Right cardiac atrium (tissue), 5 donors: ENCODE results near the gene APOL4. TPM values are rescaled to one million over a fixed set of nuclear protein-coding genes. Genes with fewer than 3 reads are reported as not detected.
"Not testable (repeated sequence)": the region's sequence is repeated elsewhere in the genome, so short reads cannot be mapped to it uniquely, and the experiment has no call there.

Source experiments
- ATAC-seq, 2 donors: fragments of 200-7000 bp; cut with Tn5 transposase; one replicate each; pipeline versions ENCODE4 v1.8.0 to v1.9.1; 2020; ENCODE audit warnings: moderate library complexity in 2 of 2, mild to moderate bottlenecking in 1 of 2
- DNase-seq, 3 donors: peaks; one replicate each; pipeline ENCODE4 v3.0.0-alpha.2; 2020
- H3K27ac ChIP-seq: one replicate; pipeline ENCODE4 v1.5.1; 2013; ENCODE audit warnings: mild to moderate bottlenecking, low read length, control low read depth, moderate library complexity
- H3K27me3 ChIP-seq: one replicate; pipeline ENCODE4 v1.6.1; 2013; ENCODE audit not compliant: control insufficient read depth, insufficient read depth
- H3K4me1 ChIP-seq: one replicate; pipeline ENCODE4 v1.6.1; 2013; ENCODE audit warnings: low read length; ENCODE audit not compliant: control insufficient read depth, insufficient read depth
- H3K4me3 ChIP-seq: one replicate; pipeline ENCODE4 v1.5.1; 2013; ENCODE audit warnings: low read length, control low read depth
- H3K9me3 ChIP-seq: one replicate; pipeline ENCODE4 v1.6.1; 2013; ENCODE audit warnings: low read length; ENCODE audit not compliant: control insufficient read depth
- WGBS: extraction: QIAGEN DNeasy Blood & Tissue Kit; methylation state at CpG from one replicate; pipeline ENCODE4 v1.1.7; 2013; 5-methylcytosine and 5-hydroxymethylcytosine counted together
- intact Hi-C, 4 donors: fragments of 100-400 bp; cut with DNase I; formaldehyde crosslinking; loops; one replicate each; pipeline versions ENCODE4 v1.11.0 to v1.14.0; 2022 to 2023
- polyA plus RNA-seq: library from polyadenylated mRNA; stranded (reverse); fragments of 200-250 nt; gene quantifications from one replicate; pipeline ENCODE4 v1.2.3, GENCODE V29; 2013
- total RNA-seq, 4 donors: library from RNA; stranded (reverse); fragmentation: NEBNext Ultra II Directional; extraction: Animal tissue kit (Norgen Biotek cat#: 25700); gene quantifications; one replicate each; pipeline ENCODE4 v1.2.1, GENCODE V29; 2021
- donor health status: healthy with polysubstance abuse.
- donor health status: DM: no; HTN: yes; CAD: no.
- donor health status: DM: no; HTN: no; CAD: no.
- donor health status: DM: no; HTN: yes; CAD: no; lungs with severe emphysema.
- donor health status: DM: yes; HTN: yes; CAD: no.

The APOL4 gene
- total and polyA plus RNA-seq, 5 donors, result 3.1 to 7.4 (median 5.5) TPM; not detected in 1

- H3K9me3 ChIP-seq, DNase-seq, ATAC-seq, intact Hi-C loops, H3K4me1 ChIP-seq, H3K4me3 ChIP-seq, H3K27ac ChIP-seq, H3K27me3 ChIP-seq: not testable (repeated sequence)
- WGBS, result 85% methylated on average over 3 of the region's 3 CpGs
These were observed 28.0 kb upstream of the APOL4 start for GRCh38 chr22:36229649-36230048.

GRCh38 chr22:36228944-36229343 is 27.3 kb upstream of the APOL4 start:
- H3K27me3 ChIP-seq, result no peaks in the 10 kb centered on the region
- no peaks in the 10 kb centered on the region for H3K4me1 ChIP-seq
- intact Hi-C loops, result no loop called here
- no peaks in the 10 kb centered on the region for H3K9me3 ChIP-seq
- ATAC-seq, result no peak
- DNase-seq, result no peak
- H3K27ac ChIP-seq, result no peak overlapping the region
- WGBS, result 82% methylated on average over 7 of the region's 7 CpGs
- no peak overlapping the region for H3K4me3 ChIP-seq

GRCh38 chr22:36228369-36228768 is 26.8 kb upstream of the APOL4 start:
- 70% methylated on average over 1 of the region's 1 CpG for WGBS
- intact Hi-C loops, H3K27ac ChIP-seq: not testable (repeated sequence)

GRCh38 chr22:36227806-36228205 is 26.2 kb upstream of the APOL4 start:
- H3K27me3 ChIP-seq, result no peaks in the 10 kb centered on the region
- H3K4me1 ChIP-seq, result no peaks in the 10 kb centered on the region
- 91% methylated on average over 8 of the region's 8 CpGs for WGBS
- no peak overlapping the region for H3K27ac ChIP-seq
- intact Hi-C loops, result no loop called here
- H3K9me3 ChIP-seq, result no peaks in the 10 kb centered on the region
- no peak overlapping the region for H3K4me3 ChIP-seq
- ATAC-seq, result no peak
- no peak for DNase-seq

More at GRCh38 chr22:36228369-36228768, 26.8 kb upstream of the APOL4 start:
- not testable (repeated sequence) for ATAC-seq, H3K4me1 ChIP-seq, H3K9me3 ChIP-seq, H3K4me3 ChIP-seq, DNase-seq, H3K27me3 ChIP-seq

GRCh38 chr22:36227396-36227795 is 25.8 kb upstream of the APOL4 start:
- Histone ChIP-seq H3K27me3 (no peaks in the 10 kb centered on the region), H3K9me3 (no peaks in the 10 kb centered on the region), H3K4me3 (no peak overlapping the region), H3K4me1 (no peaks in the 10 kb centered on the region), H3K27ac (no peak overlapping the region)
- ATAC-seq (no peak), DNase-seq (no peak)
- intact Hi-C loops, result no loop called here
- WGBS, result 93% methylated on average over 9 of the region's 9 CpGs

GRCh38 chr22:36226189-36226588 is 24.6 kb upstream of the APOL4 start:
- DNase-seq (no peak), ATAC-seq (no peak)
- 92% methylated on average over 5 of the region's 5 CpGs for WGBS
- no peak overlapping the region for H3K27ac ChIP-seq
- no peaks in the 10 kb centered on the region for H3K27me3 ChIP-seq
- H3K4me3 ChIP-seq, result no peak overlapping the region
- intact Hi-C loops, result no loop called here
- H3K4me1 ChIP-seq, result no peaks in the 10 kb centered on the region
- no peaks in the 10 kb centered on the region for H3K9me3 ChIP-seq

- ATAC-seq, result no peak
- no peak for DNase-seq
- intact Hi-C loops, result no loop called here
- H3K27me3 ChIP-seq, result no peaks in the 10 kb centered on the region
- no peaks in the 10 kb centered on the region for H3K9me3 ChIP-seq
- WGBS, result 86% methylated on average over 9 of the region's 9 CpGs
- no peak overlapping the region for H3K4me3 ChIP-seq
- H3K27ac ChIP-seq, result no peak overlapping the region
- H3K4me1 ChIP-seq, result peaks cover 2% of the 10 kb centered on the region
These were observed 23.8 kb upstream of the APOL4 start for GRCh38 chr22:36225333-36225922.

- Histone ChIP-seq H3K4me3 (no peak overlapping the region), H3K9me3 (no peaks in the 10 kb centered on the region), H3K27me3 (no peaks in the 10 kb centered on the region), H3K4me1 (peaks cover 3% of the 10 kb centered on the region), H3K27ac (no peak overlapping the region)
- intact Hi-C loops, result no loop called here
- DNase-seq (no peak), ATAC-seq (no peak)
- WGBS, result 76% methylated on average over 4 of the region's 4 CpGs
These were observed 22.6 kb upstream of the APOL4 start for GRCh38 chr22:36224245-36224644.

- WGBS, result 72% methylated on average over 8 of the region's 8 CpGs
- no peaks in the 10 kb centered on the region for H3K9me3 ChIP-seq
- no peaks in the 10 kb centered on the region for H3K27me3 ChIP-seq
- ATAC-seq (peak in 1 of 2 donors; percentile 16), DNase-seq (no peak)
- H3K4me1 ChIP-seq, result peaks cover 3% of the 10 kb centered on the region
- H3K27ac ChIP-seq, result no peak overlapping the region
- no peak overlapping the region for H3K4me3 ChIP-seq
- intact Hi-C loops, result no loop called here
These were observed 21.9 kb upstream of the APOL4 start for GRCh38 chr22:36223504-36223903.

GRCh38 chr22:36222887-36223450 is 21.4 kb upstream of the APOL4 start:
- no peaks in the 10 kb centered on the region for H3K9me3 ChIP-seq
- intact Hi-C loops, result no loop called here
- H3K27me3 ChIP-seq, result no peaks in the 10 kb centered on the region
- ATAC-seq (no peak), DNase-seq (no peak)
- H3K4me1 ChIP-seq, result peaks cover 3% of the 10 kb centered on the region
- H3K4me3 ChIP-seq, result no peak overlapping the region
- 84% methylated on average over 9 of the region's 9 CpGs for WGBS
- H3K27ac ChIP-seq, result no peak overlapping the region

- H3K4me1 ChIP-seq, result peaks cover 3% of the 10 kb centered on the region
- H3K4me3 ChIP-seq, result no peak overlapping the region
- 17% methylated on average over 7 of the region's 7 CpGs for WGBS
- peak; percentile 58 to 83 (median 78) for DNase-seq
- no peaks in the 10 kb centered on the region for H3K27me3 ChIP-seq
- H3K9me3 ChIP-seq, result no peaks in the 10 kb centered on the region
- peak; percentile 61 to 71 for ATAC-seq
- intact Hi-C loops, result no loop called here
- no peak overlapping the region for H3K27ac ChIP-seq
These were observed 20.5 kb upstream of the APOL4 start for GRCh38 chr22:36221799-36222751.
